HepG2 (cell line): ENCODE results near the gene U2AF2. TPM values are rescaled to one million over a fixed set of nuclear protein-coding genes. Genes with fewer than 3 reads are reported as not detected.

Source experiments
- ATAC-seq: fragments of 200-7000 bp; cut with Tn5 transposase; 3 replicates; pipeline ENCODE4 v1.9.1; 2020; ENCODE audit warnings: mild to moderate bottlenecking, moderate library complexity
- BruUV-seq: library from RNA; stranded (reverse); fragments of 400-500 nt; replicated peaks from 2 replicates; lab custom pipeline; 2021; lab: Mats Ljungman, UMichigan
- CTCF ChIA-PET: fragments of 300-600 bp; formaldehyde crosslinking; extraction: SDS; loops from one replicate; lab custom pipeline; 2021; ENCODE audit warnings: low total read pairs, inconsistent platforms, low intra/inter-chr PET ratio; lab: Yijun Ruan, JAX
- POLR2A ChIA-PET: fragments of 350-600 bp; sonication (Branson Sonifier 250); formaldehyde crosslinking; loops from one replicate; lab custom pipeline; 2020; ENCODE audit warnings: antibody characterized with exemption, inconsistent platforms; lab: Yijun Ruan, JAX
- DNase-seq: peaks from one replicate; pipeline ENCODE4 v3.0.0-alpha.2; 2015; ENCODE audit warnings: low spot score
- FAIRE-seq: peaks from 3 replicates; lab custom pipeline; 2011; peaks lifted over from hg19 to GRCh38; lab: Jason Lieb, UNC
- H2AFZ ChIP-seq: one replicate; pipeline ENCODE4 v1.6.1; 2011; ENCODE audit warnings: low read length, inconsistent platforms
- H3K27ac ChIP-seq: fragments of 300-600 bp; 3 replicates; pipeline ENCODE4 v1.8.0; 2011; ENCODE audit warnings: mixed run types, mild to moderate bottlenecking, mixed read lengths, low read length, inconsistent platforms; ENCODE audit not compliant: insufficient read depth; ENCODE audit errors: extremely low read length
- H3K27me3 ChIP-seq, 2 experiments: fragments of 200-600 bp in 1 of 2; 2 replicates in 1 of 2; 3 replicates in 1 of 2; pipeline versions ENCODE4 v1.6.0 to v1.8.0; 2011; ENCODE audit warnings: low read length in 2 of 2, mild to moderate bottlenecking in 2 of 2, moderate library complexity in 2 of 2, inconsistent platforms in 1 of 2; ENCODE audit not compliant: insufficient read depth in 2 of 2, control insufficient read depth in 1 of 2
- H3K36me3 ChIP-seq, 2 experiments: fragments of 200-600 bp in 1 of 2; replicated peaks in 1 of 2; 2 replicates in 1 of 2; 3 replicates in 1 of 2; pipeline versions ENCODE4 v1.5.1 to v1.8.0; 2011; ENCODE audit warnings: low read length in 2 of 2, inconsistent platforms in 1 of 2; ENCODE audit not compliant: insufficient read depth in 2 of 2, control insufficient read depth in 1 of 2
- H3K4me1 ChIP-seq: 2 replicates; pipeline ENCODE4 v1.5.1; 2012; ENCODE audit warnings: low read length, inconsistent platforms; ENCODE audit not compliant: insufficient read depth
- H3K4me2 ChIP-seq: 2 replicates; pipeline ENCODE4 v1.6.0; 2011; ENCODE audit warnings: low read depth, low read length, inconsistent platforms
- H3K4me3 ChIP-seq, 3 experiments: fragments of 200-600 bp in 1 of 3; sonication (generic), shearing (Covaris generic) in 1 of 3; replicated peaks in 1 of 3; 2 replicates each; pipeline ENCODE4 v1.5.1; 2011 to 2016; ENCODE audit warnings: low read length in 3 of 3, inconsistent platforms in 2 of 3, low read depth in 2 of 3, mild to moderate bottlenecking in 2 of 3, control low read depth in 1 of 3, mixed read lengths in 1 of 3; ENCODE audit not compliant: insufficient read depth in 1 of 3
- H3K79me2 ChIP-seq: one replicate; pipeline ENCODE4 v1.6.1; 2011; ENCODE audit warnings: low read length, inconsistent platforms; ENCODE audit not compliant: insufficient read depth
- H3K9ac ChIP-seq: 2 replicates; pipeline ENCODE4 v1.6.0; 2011; ENCODE audit warnings: mild to moderate bottlenecking, low read depth, low read length, inconsistent platforms; ENCODE audit not compliant: insufficient read depth
- H3K9me3 ChIP-seq: 2 replicates; pipeline ENCODE4 v1.5.1; 2012; ENCODE audit warnings: mild to moderate bottlenecking, low read length
- H4K20me1 ChIP-seq: 2 replicates; pipeline ENCODE4 v1.6.0; 2011; ENCODE audit warnings: inconsistent platforms, mild to moderate bottlenecking, low read length, moderate library complexity; ENCODE audit not compliant: insufficient read depth
- ADNP ChIP-seq: sonication (generic); formaldehyde crosslinking; IDR thresholded peaks from 2 replicates; pipeline ENCODE4 v1.4.0; 2020; ENCODE audit warnings: missing genetic modification reagents
- CREM ChIP-seq, 2 experiments: sonication (generic) in 1 of 2; formaldehyde crosslinking in 1 of 2; IDR thresholded peaks; 2 replicates each; pipeline versions ENCODE4 v1.4.0 to v1.6.1; 2016 to 2020; ENCODE audit warnings: antibody characterized with exemption in 1 of 2, mild to moderate bottlenecking in 1 of 2, missing genetic modification reagents in 1 of 2
- GABPB1 ChIP-seq: IDR thresholded peaks from 2 replicates; pipeline ENCODE4 v1.6.1; 2016; ENCODE audit warnings: mild to moderate bottlenecking, missing genetic modification reagents, moderate library complexity, missing compliant biosample characterization
- HIVEP1 ChIP-seq: sonication (generic); formaldehyde crosslinking; IDR thresholded peaks from 2 replicates; pipeline ENCODE4 v1.4.0; 2020; ENCODE audit warnings: mild to moderate bottlenecking, missing genetic modification reagents
- HOXA5 ChIP-seq: sonication (generic); formaldehyde crosslinking; IDR thresholded peaks from 2 replicates; pipeline ENCODE4 v1.4.0; 2020; ENCODE audit warnings: missing genetic modification reagents
- KLF9 ChIP-seq: IDR thresholded peaks from 2 replicates; pipeline ENCODE4 v1.6.1; 2016; ENCODE audit warnings: low read depth
- MAFG ChIP-seq: sonication (generic); formaldehyde crosslinking; IDR thresholded peaks from 2 replicates; pipeline ENCODE4 v1.5.1; 2020; ENCODE audit warnings: mild to moderate bottlenecking, missing genetic modification reagents
- MAFK ChIP-seq, 2 experiments: IDR thresholded peaks in 1 of 2; conservative IDR thresholded peaks in 1 of 2; 2 replicates each; pipeline ENCODE4 v1.6.1; 2011; ENCODE audit warnings: improper control_type of control experiment in 2 of 2, low read length in 2 of 2
- MED8 ChIP-seq: sonication (generic); formaldehyde crosslinking; IDR thresholded peaks from 2 replicates; pipeline ENCODE4 v1.8.1; 2023; ENCODE audit warnings: mild to moderate bottlenecking, missing genetic modification reagents; ENCODE audit not compliant: insufficient replicate concordance
- NFYC ChIP-seq: IDR thresholded peaks from 2 replicates; pipeline ENCODE4 v1.6.1; 2016; ENCODE audit warnings: missing genetic modification reagents, missing compliant biosample characterization
- NR1H2 ChIP-seq: sonication (generic); formaldehyde crosslinking; IDR thresholded peaks from 2 replicates; pipeline ENCODE4 v1.8.1; 2022; ENCODE audit warnings: low read depth, missing genetic modification reagents, borderline replicate concordance
- SRF ChIP-seq: IDR thresholded peaks from 2 replicates; pipeline ENCODE4 v1.6.1; 2011; ENCODE audit warnings: mild to moderate bottlenecking, low read depth, low read length, moderate library complexity
- ZBTB1 ChIP-seq: sonication (generic); formaldehyde crosslinking; IDR thresholded peaks from 2 replicates; pipeline ENCODE4 v1.4.0; 2020; ENCODE audit warnings: missing genetic modification reagents, borderline replicate concordance
- ZNF20 ChIP-seq: sonication (generic); formaldehyde crosslinking; IDR thresholded peaks from 2 replicates; pipeline ENCODE4 v1.4.0; 2020; ENCODE audit warnings: mild to moderate bottlenecking, moderate library complexity, missing genetic modification reagents
- ZNF484 ChIP-seq: sonication (generic); formaldehyde crosslinking; IDR thresholded peaks from 2 replicates; pipeline ENCODE4 v1.5.1; 2020; ENCODE audit warnings: mild to moderate bottlenecking, low read depth, missing genetic modification reagents, borderline replicate concordance
- WGBS: methylation state at CpG from one replicate; pipeline ENCODE4 v1.1.6; 2017; ENCODE audit warnings: low lambda C conversion rate; 5-methylcytosine and 5-hydroxymethylcytosine counted together
- in situ Hi-C: cut with HindIII; loops from 2 replicates; pipeline ENCODE4 v1.10.0; 2017; ENCODE audit warnings: low pct_unique_long_range_greater_than_20kb; ENCODE audit not compliant: extremely low pct_ligation_motif_present
- intact Hi-C: fragments of 100-400 bp; cut with micrococcal nuclease; formaldehyde crosslinking; loops from one replicate; pipeline ENCODE4 v1.10.0; 2022; ENCODE audit not compliant: unreplicated experiment
- polyA plus RNA-seq, 8 experiments: library from polyadenylated mRNA; depleted of rRNA in 3 of 8; stranded (reverse) in 7 of 8; unstranded in 1 of 8; fragments of >200 nt; fragmentation: Illumina TruSeq in 4 of 8; extraction: Trizol in 4 of 8; gene quantifications; 2 replicates each; pipeline versions ENCODE4 v1.2.1 to v1.2.3, GENCODE V29; 2011 to 2016; ENCODE audit warnings: low read depth in 4 of 8, missing spikeins in 1 of 8, mixed read lengths in 1 of 8; ENCODE audit not compliant: insufficient read depth in 1 of 8
- total RNA-seq, 5 experiments: library from RNA; depleted of rRNA; stranded (reverse); fragments of >200 nt; fragmentation: Illumina TruSeq; extraction: Trizol; gene quantifications; 2 replicates each; pipeline ENCODE4 v1.2.3, GENCODE V29; 2016; ENCODE audit warnings: low read depth in 1 of 5
- TF ChIP-seq, protein P1 (sequence below): sonication (generic); formaldehyde crosslinking; IDR thresholded peaks from 2 replicates; pipeline ENCODE4 v1.4.0; 2020; ENCODE audit warnings: missing genetic modification reagents

The U2AF2 gene
- total and polyA plus RNA-seq, 2 of the 13 experiments (the other 11 are each of a cell fraction or from before 2014, with no cell fraction given) = 84.3 to 124 TPM

- DNase-seq (no peak), FAIRE-seq (no peak)
- H3K4me2 ChIP-seq = no peak overlapping the region
- intact Hi-C loops = no loop called here
- peaks cover 35% of the 10 kb centered on the region for H3K4me1 ChIP-seq
- no peaks in the 10 kb centered on the region for H3K9me3 ChIP-seq
- 94% methylated on average over 4 of the region's 4 CpGs for WGBS
- H3K4me3 ChIP-seq = no peak overlapping the region
- in situ Hi-C loops = no loop called here
- no TSS peak for BruUV-seq
- H3K9ac ChIP-seq = no peak overlapping the region
- no peak overlapping the region for H3K27ac ChIP-seq
- H3K27me3 ChIP-seq = no peaks in the 10 kb centered on the region; a peak in 1 of 5 replicates
- 0 out of 2 replicates have a peak, but pooled peaks cover 2% of the 10 kb centered on the region for H4K20me1 ChIP-seq
- H3K36me3 ChIP-seq = peaks cover 0 to 4% of the 10 kb centered on the region in 2 experiments; a peak in 2 of 5 replicates
- peaks cover 11% of the 10 kb centered on the region for H3K79me2 ChIP-seq
- POLR2A ChIA-PET = interaction anchor here (0.6 kb wide), 1 partner anchor 9 kb away, joined by 3 read pairs; the partner anchor contains the start of gene ZNF580
- TF ChIP-seq MAFG (CRISPR knock-in tag) (no peak), MAFK (conservative IDR thresholded peaks at IDR 0.05 in 1 of 2, IDR thresholded peaks at IDR 0.05 in 1 of 2; ENCODE audit: low read length in 2 of 2) (no peak), ADNP (no peak), NFYC (CRISPR knock-in tag) (no peak), HIVEP1 (CRISPR knock-in tag) (no peak), KLF9 (CRISPR knock-in tag) (no peak), ZBTB1 (CRISPR knock-in tag) (no peak), CREM (IDR thresholded peaks at IDR 0.05) (no peak), CREM (CRISPR knock-in tag; IDR thresholded peaks at IDR 0.05) (no peak), MED8 (no peak), ZNF484 (no peak), HOXA5 (CRISPR knock-in tag) (no peak), GABPB1 (CRISPR knock-in tag) (no peak), SRF (no peak), ZNF20 (CRISPR knock-in tag) (no peak), NR1H2 (CRISPR knock-in tag) (no peak)
- TF ChIP-seq, protein P1, sequence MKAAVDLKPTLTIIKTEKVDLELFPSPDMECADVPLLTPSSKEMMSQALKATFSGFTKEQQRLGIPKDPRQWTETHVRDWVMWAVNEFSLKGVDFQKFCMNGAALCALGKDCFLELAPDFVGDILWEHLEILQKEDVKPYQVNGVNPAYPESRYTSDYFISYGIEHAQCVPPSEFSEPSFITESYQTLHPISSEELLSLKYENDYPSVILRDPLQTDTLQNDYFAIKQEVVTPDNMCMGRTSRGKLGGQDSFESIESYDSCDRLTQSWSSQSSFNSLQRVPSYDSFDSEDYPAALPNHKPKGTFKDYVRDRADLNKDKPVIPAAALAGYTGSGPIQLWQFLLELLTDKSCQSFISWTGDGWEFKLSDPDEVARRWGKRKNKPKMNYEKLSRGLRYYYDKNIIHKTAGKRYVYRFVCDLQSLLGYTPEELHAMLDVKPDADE (CRISPR knock-in tag) = no peak
- TF ChIP-seq, all 625 proteins: peak for 0
- no peak overlapping the region for H2AFZ ChIP-seq
- CTCF ChIA-PET = no interaction called here
- no peak for ATAC-seq
Observed at GRCh38 chr19:55650126-55650557, 4.7 kb upstream of the U2AF2 start.
